Astrocyte of the cerebellum (primary cell): ENCODE data around the gene RCBTB1.
A peak's percentile ranks its signal among the peaks of the same experiment; 100 is the strongest.
"Not testable (repeated sequence)": the region's sequence is repeated elsewhere in the genome, so short reads cannot be mapped to it uniquely, and the experiment has no call there.

Experiments used
- DNase-seq: peaks from one replicate; pipeline ENCODE4 v3.0.0-alpha.2; 2011; ENCODE audit warnings: low read depth
- H3K4me3 ChIP-seq: 2 replicates; pipeline ENCODE4 v1.5.1; 2011; ENCODE audit warnings: mild to moderate bottlenecking, low read depth, low read length, moderate library complexity
- in situ Hi-C: cut with HindIII; loops from 2 replicates; pipeline ENCODE4 v1.10.0; 2017; ENCODE audit warnings: low sequenced_read_pairs
- TF ChIP-seq, protein P1 (sequence below): IDR thresholded peaks from 2 replicates; pipeline ENCODE4 v1.5.1; 2012; ENCODE audit warnings: low read length, low read depth, moderate library complexity, mild to moderate bottlenecking; ENCODE audit errors: missing control alignments

Gene RCBTB1

DNA sequence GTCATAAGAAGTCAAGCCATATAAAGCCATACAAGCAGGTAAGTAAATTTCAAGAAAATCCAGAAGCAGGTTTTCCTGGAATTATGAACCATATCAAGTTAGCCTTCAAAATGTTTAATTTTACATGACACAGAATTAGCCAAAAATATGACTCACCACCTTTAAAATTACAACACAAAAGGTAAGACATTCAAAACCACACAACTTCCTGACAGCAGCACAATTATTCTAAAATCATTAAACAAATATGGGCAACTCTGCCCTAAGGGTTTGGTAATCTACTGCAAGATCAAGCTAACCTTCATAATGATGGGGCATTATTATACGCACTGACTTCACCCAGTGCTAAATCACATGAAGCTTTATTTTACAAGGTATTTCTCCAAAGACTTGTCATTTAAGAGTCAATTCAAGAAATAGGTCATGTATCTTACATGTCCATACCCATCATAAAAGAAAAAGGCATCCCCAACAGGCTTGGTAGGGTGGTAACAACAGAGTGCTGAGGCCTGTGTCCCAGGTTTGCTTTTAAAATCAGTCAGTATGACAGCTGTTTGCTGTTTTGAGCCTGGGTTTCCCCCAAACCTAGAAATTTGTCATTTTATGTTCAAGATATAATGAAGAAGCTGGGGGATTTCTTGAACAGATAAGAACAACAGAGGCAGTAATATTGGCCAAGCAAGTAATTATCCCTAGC is 15.2 kb downstream of the RCBTB1 start:
- H3K4me3 ChIP-seq, result no peak overlapping the region
- DNase-seq, result no peak
- in situ Hi-C loops, result no loop called here
- TF ChIP-seq, protein P1, sequence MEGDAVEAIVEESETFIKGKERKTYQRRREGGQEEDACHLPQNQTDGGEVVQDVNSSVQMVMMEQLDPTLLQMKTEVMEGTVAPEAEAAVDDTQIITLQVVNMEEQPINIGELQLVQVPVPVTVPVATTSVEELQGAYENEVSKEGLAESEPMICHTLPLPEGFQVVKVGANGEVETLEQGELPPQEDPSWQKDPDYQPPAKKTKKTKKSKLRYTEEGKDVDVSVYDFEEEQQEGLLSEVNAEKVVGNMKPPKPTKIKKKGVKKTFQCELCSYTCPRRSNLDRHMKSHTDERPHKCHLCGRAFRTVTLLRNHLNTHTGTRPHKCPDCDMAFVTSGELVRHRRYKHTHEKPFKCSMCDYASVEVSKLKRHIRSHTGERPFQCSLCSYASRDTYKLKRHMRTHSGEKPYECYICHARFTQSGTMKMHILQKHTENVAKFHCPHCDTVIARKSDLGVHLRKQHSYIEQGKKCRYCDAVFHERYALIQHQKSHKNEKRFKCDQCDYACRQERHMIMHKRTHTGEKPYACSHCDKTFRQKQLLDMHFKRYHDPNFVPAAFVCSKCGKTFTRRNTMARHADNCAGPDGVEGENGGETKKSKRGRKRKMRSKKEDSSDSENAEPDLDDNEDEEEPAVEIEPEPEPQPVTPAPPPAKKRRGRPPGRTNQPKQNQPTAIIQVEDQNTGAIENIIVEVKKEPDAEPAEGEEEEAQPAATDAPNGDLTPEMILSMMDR, result no peak

DNA sequence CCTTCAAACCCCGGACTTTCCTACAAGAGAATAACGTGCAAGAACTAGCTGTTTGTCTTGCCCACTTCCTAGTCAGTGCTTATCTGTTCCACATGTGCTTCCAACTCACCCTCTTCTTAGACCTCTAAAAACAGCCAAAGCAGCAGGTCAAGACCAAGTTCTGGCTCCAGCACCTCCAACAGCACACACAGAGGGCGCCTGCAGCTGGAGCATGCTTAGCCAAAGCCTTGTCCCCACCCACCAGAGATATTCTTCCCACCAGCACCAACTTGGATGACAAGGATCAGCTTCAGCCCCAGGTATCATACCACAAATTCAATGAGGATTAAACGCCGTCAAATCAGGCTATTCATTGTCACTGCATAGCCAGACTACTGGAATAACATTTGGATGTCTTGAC is 17.9 kb downstream of the RCBTB1 start:
- no peak for DNase-seq
- H3K4me3 ChIP-seq, result no peak overlapping the region
- in situ Hi-C loops, result no loop called here
- TF ChIP-seq, protein P1, result no peak

GRCh38 chr13:49566461-49566860 is 18.9 kb downstream of the RCBTB1 start:
- no peak for DNase-seq
- in situ Hi-C loops, result no loop called here
- TF ChIP-seq, protein P1, result no peak

GRCh38 chr13:49565461-49565860 is 19.9 kb downstream of the RCBTB1 start:
- H3K4me3 ChIP-seq, in situ Hi-C loops, DNase-seq: not testable (repeated sequence)

More at GRCh38 chr13:49566461-49566860, 18.9 kb downstream of the RCBTB1 start:
- H3K4me3 ChIP-seq, result no peak overlapping the region

DNA sequence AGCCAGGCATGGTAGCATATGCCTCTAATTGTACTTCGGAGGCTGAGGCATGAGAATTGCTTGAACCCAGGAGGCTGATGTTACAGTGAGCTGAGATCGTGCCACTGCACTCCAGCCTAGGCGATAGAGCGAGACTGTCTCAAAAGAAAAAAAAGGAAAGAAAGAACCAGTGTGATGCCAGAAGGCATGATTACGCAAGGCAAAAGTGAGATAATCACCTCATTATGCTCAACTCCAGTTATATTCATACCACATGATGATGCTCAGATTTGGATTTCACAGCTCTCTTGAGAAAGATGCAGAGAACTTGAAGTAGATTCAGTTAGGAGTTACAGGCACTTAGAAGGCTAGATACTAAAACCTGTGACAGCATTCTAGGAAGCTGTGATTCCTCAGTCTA is 21.8 kb downstream of the RCBTB1 start:
- in situ Hi-C loops, result no loop called here
- H3K4me3 ChIP-seq, result no peak overlapping the region
- TF ChIP-seq, protein P1, result no peak
- no peak for DNase-seq

DNA sequence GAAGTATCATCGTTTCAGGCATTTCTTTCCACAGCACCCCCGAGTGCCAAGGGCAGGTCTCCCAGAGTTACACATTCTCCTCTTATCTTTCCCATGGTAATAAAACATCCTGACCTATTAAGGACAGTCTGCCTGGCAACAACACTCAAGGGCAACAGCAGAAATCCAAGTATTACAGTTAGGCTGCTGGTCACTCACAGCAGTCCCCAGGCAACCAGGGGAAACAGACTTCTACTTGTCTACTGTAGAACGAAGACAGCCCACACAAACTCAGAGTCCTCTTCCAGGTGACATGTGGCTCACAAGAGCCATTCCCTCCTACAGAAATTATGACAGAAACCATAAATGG is 24.3 kb downstream of the RCBTB1 start:
- TF ChIP-seq, protein P1, result no peak
- H3K4me3 ChIP-seq, result no peak overlapping the region
- DNase-seq, result no peak
- in situ Hi-C loops, result no loop called here

GRCh38 chr13:49560270-49561061 is 24.9 kb downstream of the RCBTB1 start:
- in situ Hi-C loops, result no loop called here
- TF ChIP-seq, protein P1, result peak; percentile 49
- peak; percentile 19 for DNase-seq
- no peak overlapping the region for H3K4me3 ChIP-seq
